Gastrocnemius medialis (tissue), 4 donors: Measurements from ENCODE around the gene FOXC2.

Experiments used
- POLR2A ChIP-seq, 2 donors: fragments of 450-650 bp; IDR thresholded peaks; one replicate each; pipeline ENCODE4 v1.6.1; 2017; ENCODE audit warnings: antibody characterized with exemption in 2 of 2, mild to moderate bottlenecking in 2 of 2, moderate library complexity in 2 of 2
- TF ChIP-seq, protein P1 (sequence below), 5 experiments: fragments of 450-650 bp in 3 of 5; fragments of 200-600 bp in 2 of 5; sonication (generic) in 2 of 5; IDR thresholded peaks in 4 of 5; conservative IDR thresholded peaks in 1 of 5; 1 replicate in 4 of 5; 2 replicates in 1 of 5; pipeline ENCODE4 v1.5.1; 2016 to 2019; ENCODE audit warnings: antibody characterized with exemption in 5 of 5, mild to moderate bottlenecking in 3 of 5, moderate library complexity in 3 of 5

DNA sequence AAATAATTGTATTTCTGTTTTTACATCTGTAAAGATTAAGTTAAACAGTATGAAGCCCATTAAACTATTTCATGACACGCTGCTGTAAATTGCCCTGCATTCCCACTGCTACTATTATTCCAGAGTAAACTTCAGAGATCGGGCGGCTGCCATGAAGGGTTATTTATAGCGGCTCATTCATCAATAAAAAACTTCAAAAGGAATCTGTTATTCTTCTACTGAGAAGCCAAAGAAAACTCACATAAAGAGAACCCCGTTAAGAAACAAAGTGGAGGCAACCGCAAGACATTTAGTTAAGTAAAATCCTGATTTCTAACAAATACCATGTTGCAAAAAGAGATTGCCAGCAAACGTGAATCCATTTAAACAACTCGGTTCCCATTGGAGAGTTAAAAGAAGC, 28.1 kb downstream of the FOXC2 start:
- TF ChIP-seq, protein P1, sequence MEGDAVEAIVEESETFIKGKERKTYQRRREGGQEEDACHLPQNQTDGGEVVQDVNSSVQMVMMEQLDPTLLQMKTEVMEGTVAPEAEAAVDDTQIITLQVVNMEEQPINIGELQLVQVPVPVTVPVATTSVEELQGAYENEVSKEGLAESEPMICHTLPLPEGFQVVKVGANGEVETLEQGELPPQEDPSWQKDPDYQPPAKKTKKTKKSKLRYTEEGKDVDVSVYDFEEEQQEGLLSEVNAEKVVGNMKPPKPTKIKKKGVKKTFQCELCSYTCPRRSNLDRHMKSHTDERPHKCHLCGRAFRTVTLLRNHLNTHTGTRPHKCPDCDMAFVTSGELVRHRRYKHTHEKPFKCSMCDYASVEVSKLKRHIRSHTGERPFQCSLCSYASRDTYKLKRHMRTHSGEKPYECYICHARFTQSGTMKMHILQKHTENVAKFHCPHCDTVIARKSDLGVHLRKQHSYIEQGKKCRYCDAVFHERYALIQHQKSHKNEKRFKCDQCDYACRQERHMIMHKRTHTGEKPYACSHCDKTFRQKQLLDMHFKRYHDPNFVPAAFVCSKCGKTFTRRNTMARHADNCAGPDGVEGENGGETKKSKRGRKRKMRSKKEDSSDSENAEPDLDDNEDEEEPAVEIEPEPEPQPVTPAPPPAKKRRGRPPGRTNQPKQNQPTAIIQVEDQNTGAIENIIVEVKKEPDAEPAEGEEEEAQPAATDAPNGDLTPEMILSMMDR (IDR thresholded peaks at IDR 0.05 in 4 of 5, conservative IDR thresholded peaks at IDR 0.05 in 1 of 5), result no peak
- no peak for TF ChIP-seq POLR2A (IDR thresholded peaks at IDR 0.05)
